GM19372 (cell line): ENCODE measurements around the gene NTRK3.
"Not testable (repeated sequence)": the region's sequence is repeated elsewhere in the genome, so short reads cannot be mapped to it uniquely, and the experiment has no call there.

Source experiments
- ATAC-seq: cut with Tn5 transposase; IDR thresholded peaks from one replicate; pipeline ENCODE4 v1.9.1; 2021; ENCODE audit warnings: mild to moderate bottlenecking, low read depth, moderate library complexity; ENCODE audit not compliant: unreplicated experiment

The NTRK3 gene

DNA sequence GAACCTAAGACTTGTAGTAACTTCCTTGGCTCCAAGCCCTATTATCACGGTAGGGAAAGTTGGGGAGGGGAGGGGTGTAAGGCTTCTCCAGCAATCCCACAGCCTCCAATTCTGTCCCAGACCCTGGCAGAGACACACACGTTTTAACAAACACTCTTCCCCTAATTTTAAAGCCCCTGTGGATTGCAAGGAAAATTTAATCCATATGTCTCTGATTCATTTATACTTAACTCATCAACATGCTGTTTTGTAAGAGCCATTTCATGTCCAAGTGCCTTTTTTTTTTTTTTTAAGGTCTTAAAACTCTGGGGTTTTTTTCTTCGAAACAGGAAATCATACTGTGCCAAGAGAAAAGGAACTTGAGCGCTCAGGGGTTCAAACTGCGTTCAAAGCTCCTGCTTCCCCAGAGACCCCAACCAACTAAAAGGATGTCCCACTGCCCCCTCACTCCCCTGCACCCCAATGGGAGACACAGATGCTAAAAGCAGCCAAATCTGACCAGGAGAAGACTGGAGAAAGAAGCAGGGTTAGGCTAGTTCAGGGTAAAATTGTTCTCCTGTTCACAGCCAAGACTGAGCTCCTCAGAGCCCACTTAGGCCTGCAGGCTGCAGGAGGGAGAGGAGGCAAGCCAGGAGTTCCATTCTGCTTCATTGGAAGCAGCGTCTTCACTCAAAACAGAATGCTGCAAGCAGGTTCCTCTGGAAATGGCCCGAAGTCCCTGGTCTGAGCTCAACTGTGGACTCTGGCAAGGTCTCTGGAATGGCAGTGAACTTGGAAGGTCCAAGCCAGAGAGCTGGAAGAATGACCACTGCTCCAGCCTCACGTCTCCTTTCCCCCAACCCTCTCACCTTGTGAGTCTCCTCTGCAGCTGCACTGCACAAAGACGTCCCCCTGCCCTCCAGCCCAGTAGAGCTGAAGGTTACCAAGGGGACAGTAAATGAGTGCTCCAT lies 172.5 kb downstream of the NTRK3 start:
- no peak for ATAC-seq

DNA sequence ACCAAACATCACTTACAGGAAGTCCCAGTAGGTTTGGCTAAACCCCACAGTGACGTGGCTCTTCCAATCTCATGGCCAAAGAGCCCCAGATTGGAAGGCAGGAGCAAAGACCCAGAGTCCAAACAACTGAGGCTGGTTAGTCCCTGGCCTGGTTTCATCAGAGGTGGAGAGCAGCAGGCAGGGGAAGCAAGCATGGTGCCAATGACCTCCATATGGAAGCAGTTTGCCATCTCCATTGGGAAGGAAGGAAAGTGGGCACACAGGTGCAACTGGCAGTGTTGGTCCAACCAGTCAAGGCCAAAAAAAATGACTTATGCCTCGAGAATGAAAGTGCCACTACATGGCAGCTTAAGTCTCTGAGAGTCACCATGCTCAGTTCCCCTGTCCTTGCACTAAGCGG lies 175.9 kb downstream of the NTRK3 start:
- ATAC-seq = no peak

DNA sequence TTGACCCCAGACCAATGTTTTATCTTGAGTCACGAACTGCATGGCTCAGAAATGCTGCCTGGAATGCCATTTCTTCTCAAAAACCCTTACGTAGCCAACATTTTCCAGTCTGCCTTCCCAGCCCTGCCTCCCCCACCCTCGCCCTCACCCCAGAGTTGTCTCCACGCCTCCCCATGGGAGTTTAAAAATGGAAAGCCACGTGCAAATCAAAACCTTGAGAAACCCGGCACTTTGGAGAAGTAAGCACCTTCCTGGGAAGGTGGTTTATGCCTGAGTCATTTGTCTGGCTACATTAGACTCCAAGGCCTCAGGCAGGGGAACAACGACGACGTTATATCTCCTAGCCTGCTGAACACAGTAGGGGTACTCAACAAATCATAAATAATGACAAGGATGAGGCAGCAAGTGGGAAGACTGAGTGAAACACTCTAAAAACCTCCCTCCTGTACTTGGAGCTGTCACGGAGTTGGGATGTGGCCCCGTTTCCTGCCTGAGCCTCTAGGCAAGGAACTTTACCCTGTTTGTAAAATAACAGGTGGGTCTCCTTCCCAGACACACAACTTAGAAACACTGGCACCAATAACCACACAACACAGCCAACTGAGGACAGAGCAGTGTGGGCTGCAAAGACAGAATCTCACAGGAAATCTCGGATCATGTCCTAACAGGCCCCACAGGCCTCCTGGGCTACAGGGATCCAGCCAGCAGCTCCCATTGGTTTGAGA lies 179.1 kb downstream of the NTRK3 start:
- no peak for ATAC-seq

DNA sequence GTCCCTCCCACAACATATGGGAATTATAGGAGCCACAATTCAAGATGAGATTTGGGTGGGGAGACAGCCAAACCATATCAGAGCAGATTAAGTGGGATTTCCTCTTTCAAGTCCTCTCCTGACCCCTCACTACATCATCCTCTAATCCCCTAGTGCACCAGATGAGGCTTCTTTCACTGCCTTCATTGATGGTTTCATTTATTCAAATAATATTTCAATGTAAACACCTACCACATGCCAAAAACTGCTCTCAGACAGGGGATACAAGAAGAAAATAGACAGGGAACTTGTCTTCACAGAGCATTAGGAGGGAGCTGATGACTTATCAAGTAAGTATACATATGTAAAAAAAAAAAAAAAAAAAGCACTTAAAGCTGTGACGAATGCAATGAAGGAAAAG lies 180.2 kb downstream of the NTRK3 start:
- no peak for ATAC-seq

DNA sequence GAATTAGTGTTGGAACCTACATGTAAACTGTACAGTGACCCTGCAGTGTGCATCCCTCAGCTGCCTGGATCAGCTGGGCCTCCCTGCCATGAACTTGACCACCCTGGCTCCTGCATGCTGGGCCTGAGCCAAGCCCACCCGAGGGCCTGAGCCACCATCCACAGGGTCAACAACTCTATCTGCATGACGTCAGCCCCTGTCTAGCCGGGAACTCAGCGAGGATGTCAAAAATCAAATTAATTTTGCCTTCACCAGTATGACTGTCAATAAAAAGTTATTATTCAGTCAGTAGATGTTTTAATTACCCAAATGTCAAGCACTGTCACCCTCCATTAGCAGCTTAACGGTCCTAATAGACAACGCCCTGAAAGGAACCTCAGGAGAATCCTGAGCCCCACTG lies 181.4 kb downstream of the NTRK3 start:
- ATAC-seq = no peak

DNA sequence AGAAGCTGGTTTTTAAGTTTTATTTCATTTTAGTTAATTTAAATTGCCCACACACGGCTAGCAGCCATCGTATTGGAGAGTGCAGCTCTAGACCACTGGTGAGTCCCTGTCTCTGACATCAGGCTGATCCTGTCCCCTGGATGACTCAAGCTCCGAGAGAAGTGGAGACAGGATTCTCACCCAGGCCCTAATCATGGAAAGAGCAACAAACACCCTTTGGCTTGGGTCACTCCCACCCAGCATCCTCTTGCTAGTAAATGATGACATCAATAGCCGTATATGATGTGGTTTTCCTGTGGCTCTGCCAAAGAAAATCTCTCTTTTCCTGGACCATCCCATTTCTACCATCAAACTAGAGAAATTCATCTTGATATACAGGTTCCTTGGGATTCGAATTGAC lies 182.2 kb downstream of the NTRK3 start:
- no peak for ATAC-seq

DNA sequence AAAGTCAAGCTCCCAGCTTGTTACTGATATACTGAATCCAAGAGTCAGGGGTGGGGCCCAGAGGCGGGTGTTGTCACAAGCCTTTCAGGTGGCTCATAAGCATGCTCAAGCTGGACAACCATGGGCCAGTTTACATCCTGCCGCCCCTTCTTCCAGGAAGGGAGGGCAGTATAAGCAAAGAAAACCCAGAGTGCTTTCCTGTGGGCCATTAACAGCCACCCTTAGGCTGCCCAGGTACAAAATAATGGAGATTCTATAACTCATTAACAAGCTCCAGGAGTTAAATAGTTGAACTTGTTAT lies 183.2 kb downstream of the NTRK3 start:
- ATAC-seq = no peak

DNA sequence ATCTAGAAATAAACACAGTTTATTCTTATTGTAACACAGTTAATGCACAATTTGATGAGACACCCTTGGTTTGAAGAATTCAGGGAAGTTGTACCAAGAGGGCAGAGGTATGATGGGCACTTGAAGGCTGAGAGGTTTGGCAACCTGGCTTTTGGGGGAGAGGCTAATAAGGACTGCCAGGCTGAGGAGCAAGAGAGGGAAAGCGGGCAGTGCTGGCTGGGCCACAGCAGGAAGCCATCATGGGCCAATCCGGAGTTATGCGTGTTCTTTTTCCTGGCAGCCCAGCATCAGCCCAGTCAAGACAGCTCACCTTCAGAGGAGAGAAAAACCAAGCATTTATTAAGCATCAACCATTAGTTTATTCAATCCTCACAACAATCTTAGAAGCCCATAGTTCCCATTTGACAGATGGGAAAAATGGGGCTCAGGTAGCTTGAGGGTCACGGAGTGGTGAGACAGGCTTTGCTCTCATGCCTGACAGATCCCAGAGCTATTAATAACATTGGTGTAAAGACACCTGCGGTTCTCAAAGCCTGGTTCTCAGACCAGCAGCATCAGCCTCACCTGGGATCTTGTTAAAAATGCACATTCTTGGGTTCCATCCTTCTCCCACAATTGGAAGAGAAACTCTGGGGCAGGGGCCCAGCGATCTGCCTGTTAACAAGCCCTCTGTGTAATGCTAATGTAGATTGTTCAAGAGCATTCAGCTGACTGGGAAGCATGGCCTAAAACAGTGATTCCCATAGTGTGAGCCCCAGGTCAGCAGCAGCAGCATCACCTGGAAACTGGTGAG lies 183.7 kb downstream of the NTRK3 start:
- no peak for ATAC-seq

DNA sequence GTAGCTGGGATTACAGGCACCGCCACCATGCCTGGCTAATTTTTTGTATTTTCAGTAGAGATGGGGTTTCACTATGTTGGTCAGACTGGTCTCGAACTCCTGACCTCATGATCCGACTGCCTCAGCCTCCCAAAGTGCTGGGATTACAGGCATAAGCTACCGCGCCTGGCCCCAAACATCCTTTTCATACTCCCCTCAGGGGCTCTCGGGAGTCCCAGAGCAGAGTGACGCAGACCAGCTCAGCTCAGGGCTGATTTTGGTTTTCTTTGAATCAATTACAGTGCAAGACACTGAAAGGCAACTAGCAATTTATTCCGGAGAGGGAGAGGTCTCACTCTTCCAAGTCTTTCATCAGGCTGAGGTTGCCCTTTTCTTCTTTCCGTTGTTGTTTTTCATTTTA lies 184.4 kb downstream of the NTRK3 start:
- not testable (repeated sequence) for ATAC-seq

DNA sequence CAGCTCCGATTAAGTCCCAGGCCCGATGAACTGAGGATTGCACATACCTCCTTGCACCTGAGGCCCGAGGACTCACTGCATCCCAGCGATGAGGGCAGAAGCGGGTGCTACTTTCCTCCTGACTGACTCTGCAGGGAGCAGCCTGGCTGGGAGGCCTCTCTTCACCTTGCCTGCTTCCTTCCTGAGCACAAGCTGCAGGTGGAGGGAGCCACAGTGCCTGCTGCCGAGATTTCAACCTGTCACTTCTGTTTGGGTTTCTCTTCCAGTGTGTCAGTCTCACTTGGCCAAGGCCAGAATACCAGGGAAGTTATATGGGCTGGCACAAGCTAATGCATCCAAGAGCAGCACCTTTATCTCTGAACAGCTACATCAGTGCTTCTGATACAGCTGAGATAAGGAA lies 185.4 kb downstream of the NTRK3 start:
- ATAC-seq = no peak

DNA sequence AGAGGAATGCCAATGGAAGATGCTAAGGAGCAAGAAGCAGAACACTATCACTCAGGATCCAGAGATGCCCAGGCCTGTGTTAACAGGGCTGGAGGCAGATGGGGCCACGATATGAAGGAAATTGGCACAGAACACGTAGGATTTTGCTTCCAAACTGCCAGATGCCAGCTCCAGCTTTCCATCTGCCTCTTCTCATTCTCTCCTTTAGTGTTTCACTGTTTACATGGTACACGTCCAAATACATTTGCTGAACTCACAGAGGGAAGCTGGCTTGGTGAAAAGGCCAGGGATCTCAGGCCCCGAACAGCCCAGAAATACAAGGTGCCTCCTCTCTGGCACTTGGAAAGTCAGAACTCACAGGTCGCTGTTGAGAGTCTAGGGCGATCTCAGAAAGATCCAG lies 187.0 kb downstream of the NTRK3 start:
- no peak for ATAC-seq

DNA sequence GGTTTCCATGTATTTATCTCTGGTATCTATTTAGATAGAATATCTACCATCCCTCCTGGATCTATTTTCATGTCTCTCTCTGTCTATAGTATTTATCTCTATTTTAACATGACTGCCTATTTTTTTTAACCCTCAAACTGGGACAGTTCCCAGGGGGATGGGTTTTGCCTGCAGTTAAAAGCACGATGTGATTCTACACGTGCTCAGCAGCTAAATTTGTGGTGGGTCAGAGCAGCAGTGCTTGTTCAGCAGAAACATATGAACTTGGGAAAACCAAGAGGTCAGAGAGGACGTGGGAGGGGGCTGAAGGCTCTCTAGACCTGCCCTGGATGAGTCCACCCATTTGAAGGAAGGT lies 189.2 kb downstream of the NTRK3 start:
- no peak for ATAC-seq

DNA sequence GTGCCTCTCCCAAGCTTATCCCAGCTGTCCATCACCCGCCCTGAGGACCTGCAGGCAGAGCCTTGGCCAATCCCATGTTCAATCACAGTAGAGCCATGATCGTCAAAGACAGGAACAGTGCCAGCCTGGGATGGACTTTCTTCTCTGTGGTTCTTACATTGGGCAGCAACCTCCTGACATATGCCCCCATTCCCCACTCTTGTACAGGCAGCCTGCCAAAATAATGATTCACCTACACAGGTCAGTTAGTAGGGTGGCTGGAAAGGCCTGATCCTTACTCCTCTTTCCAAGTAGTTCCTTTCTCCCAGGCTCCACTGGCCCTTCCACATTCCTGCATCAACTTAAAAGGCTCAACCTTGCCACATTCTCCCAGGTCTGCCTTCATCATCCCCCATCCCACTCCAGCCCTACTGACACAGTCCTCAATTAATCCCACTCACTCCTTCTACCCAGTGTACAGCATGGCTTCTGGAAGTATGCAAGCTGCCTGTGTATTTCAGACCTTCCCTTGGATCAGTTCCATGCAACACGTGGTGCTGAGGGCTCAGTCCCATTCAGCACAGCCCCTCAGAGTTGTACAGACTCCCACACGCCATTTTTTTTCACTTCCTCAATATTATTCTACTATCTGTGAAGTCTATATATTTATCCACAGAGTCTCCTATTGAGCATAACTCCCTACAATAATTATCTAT lies 189.8 kb downstream of the NTRK3 start:
- ATAC-seq = no peak

DNA sequence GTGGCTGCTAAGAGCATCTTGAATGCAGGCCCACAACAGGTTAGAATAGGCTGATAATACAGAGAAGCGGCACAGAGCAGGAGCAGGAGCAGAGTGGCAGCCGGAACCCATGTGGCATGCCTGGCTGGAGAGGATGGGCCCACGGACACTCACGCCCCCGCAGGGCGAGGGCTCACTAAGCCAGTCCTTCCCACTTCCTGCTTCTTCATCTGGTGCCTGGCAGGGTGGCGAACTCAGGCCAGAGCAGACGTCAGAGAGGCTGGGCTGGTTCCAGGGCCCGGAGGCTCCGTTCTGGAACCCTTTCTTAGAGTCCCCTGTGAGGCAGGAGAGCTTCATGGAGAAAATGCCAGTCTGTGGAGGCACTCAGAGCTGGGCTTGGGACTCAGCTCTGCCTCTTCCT lies 195.1 kb downstream of the NTRK3 start:
- ATAC-seq = no peak

DNA sequence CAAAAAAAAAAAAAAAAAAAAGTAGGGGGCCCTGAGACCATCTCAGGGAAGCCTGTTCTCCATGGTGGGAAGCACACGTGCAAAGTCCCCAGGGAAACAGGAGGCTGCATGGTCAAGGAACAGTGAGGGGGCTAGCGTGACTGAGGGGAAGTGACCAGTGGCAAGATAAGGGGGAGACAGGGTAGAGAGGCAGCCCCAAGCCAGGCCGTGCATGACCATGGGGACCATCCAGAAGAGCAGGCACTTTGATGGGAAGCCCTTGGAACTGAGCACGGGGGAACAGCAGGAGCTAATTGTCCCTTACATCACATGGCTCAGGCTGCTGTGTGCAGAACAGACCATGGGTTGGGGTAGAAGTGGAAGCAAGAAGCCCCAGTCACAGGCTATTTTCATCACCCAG lies 196.2 kb downstream of the NTRK3 start:
- no peak for ATAC-seq

DNA sequence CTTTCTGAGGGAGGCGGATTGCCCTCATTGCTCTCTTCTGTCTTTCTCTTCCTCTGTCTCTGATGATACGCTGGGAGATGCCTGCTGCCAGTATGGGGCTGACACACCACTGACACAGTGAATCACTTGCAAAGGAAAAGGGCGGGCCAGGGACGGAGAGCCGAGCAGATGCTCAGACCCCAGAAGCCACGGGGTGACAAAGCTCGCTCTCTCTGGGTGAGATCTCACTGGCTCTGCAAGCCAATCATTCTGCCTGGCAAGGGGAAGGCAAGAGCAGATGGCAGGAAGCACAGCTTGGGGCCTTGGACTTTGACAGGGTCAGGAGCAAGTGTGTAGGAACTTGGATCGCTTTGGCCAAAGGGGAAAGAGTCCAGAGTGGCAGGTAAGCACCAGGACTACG lies 198.7 kb downstream of the NTRK3 start:
- no peak for ATAC-seq

DNA sequence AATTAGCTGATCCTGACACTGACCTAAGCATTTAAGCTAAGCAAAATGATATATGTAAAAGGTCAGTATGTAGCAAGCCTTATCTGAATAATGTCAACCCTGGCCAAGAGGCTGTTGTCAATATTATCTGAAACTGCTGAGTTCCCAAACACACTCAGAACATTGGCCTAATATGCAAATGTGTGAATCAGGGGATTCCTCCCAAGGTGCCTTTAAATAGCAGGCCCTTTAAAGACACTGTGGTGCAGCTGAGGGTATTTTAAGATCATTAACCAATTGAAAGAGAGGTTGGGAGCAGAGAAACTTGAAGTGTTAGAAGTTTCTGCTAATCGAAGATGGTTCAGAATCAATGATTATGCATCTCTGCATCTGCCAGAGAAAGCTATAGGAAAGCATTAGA lies 207.0 kb downstream of the NTRK3 start:
- ATAC-seq = peak; percentile 81

DNA sequence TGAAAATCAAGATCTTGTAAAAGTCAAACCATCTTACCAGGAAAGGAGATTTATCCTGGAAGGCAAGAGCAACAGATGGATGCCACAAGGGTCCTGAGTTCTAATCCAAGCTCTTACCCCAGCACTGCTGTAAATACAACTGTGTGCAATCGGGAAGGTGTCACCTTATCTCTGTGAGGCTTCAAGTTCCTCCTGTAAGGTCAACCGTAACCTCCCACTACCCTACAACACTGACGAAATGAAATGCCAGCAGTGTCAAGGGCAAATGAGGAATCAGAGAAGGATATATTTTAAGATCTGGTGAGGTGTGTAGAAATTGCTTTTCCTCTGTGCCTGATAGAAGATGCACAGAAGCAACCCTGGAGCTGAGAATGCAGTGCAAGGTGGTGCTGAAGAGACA lies 207.8 kb downstream of the NTRK3 start:
- no peak for ATAC-seq

DNA sequence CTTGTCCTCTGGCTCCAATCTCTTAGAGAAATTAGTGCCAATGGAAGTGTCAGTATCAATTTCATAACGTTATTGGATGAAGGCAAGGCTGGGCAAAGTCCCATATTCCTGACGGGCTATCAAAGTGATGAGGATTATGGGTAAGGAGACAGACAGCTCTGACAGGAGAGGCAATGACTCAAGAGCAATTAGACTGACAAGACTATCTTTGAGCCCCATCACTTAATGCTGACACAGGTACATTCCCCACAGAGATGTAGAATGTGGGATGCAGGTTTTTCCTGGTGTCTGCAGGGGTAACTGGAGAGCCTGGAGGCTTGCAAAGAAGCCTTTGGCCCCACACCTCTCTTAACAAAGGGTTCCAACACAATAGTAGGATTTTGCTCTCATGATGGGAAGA lies 208.3 kb downstream of the NTRK3 start:
- no peak for ATAC-seq

DNA sequence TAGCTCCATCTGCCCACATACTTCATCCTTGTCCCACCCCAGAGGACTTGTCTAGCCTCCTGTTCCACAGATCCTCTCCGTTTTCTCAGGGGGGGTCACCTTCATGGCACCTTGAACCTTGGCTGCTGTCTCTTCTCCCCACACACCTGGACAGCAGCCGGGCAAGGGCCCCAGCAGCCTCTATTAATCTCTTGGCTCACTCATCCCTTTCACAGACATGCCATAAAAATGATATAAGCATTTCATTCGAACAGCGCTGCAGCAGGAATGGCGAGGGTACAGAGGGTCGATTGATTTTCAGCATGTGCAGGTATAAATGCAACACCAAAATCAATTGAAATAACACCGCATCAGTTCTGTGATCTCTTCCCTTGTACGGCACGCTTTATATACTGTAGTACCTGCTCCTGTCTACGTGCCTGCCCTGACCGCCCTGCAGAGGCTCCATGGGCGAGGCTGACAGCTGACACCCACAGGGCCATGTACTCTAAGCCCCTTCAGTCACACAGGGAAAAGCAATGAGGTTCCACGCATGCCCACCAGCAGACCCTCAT lies 209.9 kb downstream of the NTRK3 start:
- no peak for ATAC-seq

DNA sequence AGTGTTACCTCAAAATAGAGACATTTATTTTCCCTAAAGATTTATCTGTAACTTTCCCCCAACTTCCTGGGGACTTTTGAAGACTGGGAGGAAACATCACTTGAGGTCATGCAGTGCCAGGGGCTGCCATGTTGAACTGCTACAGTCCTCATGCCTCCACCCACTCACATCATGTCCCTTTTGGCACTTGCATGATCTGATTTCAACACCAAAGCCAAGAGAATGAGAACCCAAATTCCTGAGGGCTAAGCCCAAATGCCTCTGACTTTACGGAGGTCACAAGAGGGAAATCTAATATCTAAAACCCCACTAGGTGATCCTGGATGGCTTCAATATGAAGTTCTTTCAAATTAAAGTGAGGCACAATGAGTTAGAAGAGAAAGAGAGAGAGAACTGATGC lies 213.1 kb downstream of the NTRK3 start:
- no peak for ATAC-seq
